IPS-18c (cell line): ENCODE measurements around the gene SOS2.
"Not testable (repeated sequence)": the region's sequence is repeated elsewhere in the genome, so short reads cannot be mapped to it uniquely, and the experiment has no call there.

Experiments used
- H3K4me3 ChIP-seq: 2 replicates; pipeline ENCODE4 v1.7.0; 2013; ENCODE audit warnings: low read depth, mild to moderate bottlenecking, low read length, moderate library complexity; ENCODE audit not compliant: insufficient read depth
- H3K9me3 ChIP-seq: one replicate; pipeline ENCODE4 v1.6.1; 2013; ENCODE audit warnings: mild to moderate bottlenecking, low read length, moderate library complexity; ENCODE audit not compliant: control insufficient read depth, insufficient read depth

Gene SOS2

GRCh38 chr14:50079103-50079502 lies 152.3 kb downstream of the SOS2 start:
- H3K9me3 ChIP-seq, H3K4me3 ChIP-seq: not testable (repeated sequence)

- not testable (repeated sequence) for H3K9me3 ChIP-seq, H3K4me3 ChIP-seq
These were observed 157.7 kb downstream of the SOS2 start for GRCh38 chr14:50073663-50074062.

DNA sequence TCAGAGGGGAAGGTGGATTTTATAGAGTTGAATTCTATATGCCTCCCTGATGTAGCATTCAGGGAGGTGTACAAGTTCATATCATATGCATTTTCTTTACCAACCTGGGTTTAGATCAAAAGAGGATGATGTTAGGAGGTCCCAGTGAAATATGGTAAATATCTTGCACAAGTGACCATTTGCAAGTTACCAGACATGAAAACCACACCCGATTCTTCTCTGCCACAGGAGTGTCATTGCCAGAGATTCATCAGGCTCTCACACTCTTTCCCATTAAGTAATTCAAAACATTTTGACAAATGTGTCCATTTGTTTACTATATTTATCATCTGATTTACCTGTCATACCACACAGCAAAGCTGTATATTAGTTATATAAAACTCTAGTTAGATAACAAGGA lies 159.0 kb downstream of the SOS2 start:
- no peak overlapping the region for H3K4me3 ChIP-seq
- H3K9me3 ChIP-seq, result no peaks in the 10 kb centered on the region

DNA sequence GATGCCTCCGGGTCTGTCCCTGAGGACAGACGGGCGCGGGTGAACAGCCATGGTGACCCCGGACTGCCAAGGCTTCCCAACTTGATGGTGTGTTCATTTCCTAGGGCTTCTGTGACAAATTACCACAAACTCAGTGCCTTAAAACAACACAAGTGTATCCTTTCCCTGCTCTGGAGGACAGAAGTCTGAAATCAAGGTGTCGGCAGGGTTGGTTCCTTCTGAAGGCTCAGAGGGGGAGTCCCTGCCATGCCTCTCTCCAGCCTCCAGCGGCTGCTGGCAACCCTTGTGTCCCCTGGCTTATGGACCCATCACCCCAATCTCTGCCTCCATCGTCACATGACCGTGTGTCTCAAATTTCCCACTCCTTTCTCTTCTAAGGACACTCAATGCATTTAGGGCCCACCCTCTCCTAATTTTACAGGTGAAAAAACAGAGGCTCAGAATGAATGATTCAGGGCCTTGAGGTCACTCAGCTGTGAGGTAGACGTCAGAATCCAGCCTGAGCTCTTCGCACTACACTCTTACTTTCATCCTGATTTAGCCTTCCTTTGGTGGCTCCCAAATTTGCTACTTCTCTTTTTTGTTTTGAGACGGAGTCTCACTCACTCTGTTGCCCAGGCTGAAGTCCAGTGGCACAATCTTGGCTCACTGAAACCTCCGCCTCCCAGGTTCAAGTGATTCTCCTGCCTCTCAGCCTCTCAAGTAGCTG lies 160.4 kb downstream of the SOS2 start:
- Histone ChIP-seq H3K4me3 (no peak overlapping the region), H3K9me3 (no peaks in the 10 kb centered on the region)

- H3K9me3 ChIP-seq, result no peaks in the 10 kb centered on the region
- no peak overlapping the region for H3K4me3 ChIP-seq
These were observed 161.1 kb downstream of the SOS2 start for GRCh38 chr14:50070230-50070629.

DNA sequence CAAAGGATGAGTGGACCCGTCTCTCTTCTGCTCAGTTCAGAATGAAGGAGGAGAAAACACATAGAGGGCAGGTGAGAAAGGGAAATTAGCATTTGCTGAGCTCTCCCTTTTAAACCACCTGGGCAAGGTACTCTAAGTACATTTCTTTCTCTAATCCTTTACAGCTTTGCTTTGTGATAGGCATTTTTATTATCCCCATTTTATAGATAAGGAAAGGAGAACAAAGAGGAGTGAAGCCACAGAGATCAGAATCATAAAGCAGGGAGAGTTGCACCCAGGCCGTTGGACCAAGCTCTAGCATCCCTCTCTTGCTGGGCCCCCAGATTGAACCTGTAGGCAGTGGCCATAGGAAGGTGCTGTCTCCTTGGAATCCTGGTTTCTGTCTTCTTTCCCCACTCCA lies 162.1 kb downstream of the SOS2 start:
- Histone ChIP-seq H3K9me3 (no peaks in the 10 kb centered on the region), H3K4me3 (no peak overlapping the region)

- H3K9me3 ChIP-seq, result no peaks in the 10 kb centered on the region
- H3K4me3 ChIP-seq, result no peak overlapping the region
These were observed 162.9 kb downstream of the SOS2 start for GRCh38 chr14:50068496-50068895.

- H3K4me3 ChIP-seq, result no peak overlapping the region
- H3K9me3 ChIP-seq, result no peaks in the 10 kb centered on the region
These were observed 163.5 kb downstream of the SOS2 start for GRCh38 chr14:50067723-50068495.
